NCI-H1105 treated with DMSO at 0.1 percent for 48 hours (cell line): ENCODE results near the gene CDK3.

Experiments
- DNase-seq: peaks from one replicate; lab custom pipeline; 2025; lab: John Stamatoyannopoulos, UW

Gene CDK3

GRCh38 chr17:76014100-76014924 is 13.7 kb downstream of the CDK3 start:
- DNase-seq, result peak; percentile 74

DNA sequence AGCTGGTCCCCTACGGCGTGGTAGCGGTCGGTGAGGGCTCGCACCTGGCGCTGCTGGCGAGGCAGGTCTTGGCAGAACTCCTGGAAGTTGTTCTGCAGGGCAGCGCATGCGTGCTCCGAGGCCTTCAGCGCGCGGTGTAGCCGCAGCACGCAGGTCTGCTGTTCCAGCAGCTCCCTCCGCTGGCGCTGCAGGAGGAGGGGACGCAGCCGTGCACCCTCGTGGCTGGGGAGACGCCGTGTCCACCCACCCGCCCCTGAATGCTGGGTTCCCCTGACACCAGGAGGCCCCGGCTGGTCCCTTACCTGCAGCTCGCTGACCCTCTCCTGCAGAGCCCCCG is 14.2 kb downstream of the CDK3 start:
- peak; percentile 78 for DNase-seq

GRCh38 chr17:76017481-76018339 is 17.1 kb downstream of the CDK3 start:
- no peak for DNase-seq

- no peak for DNase-seq
Observed at GRCh38 chr17:76018340-76018680, 17.7 kb downstream of the CDK3 start.

- no peak for DNase-seq
Observed at GRCh38 chr17:76018801-76019200, 18.1 kb downstream of the CDK3 start.

DNA sequence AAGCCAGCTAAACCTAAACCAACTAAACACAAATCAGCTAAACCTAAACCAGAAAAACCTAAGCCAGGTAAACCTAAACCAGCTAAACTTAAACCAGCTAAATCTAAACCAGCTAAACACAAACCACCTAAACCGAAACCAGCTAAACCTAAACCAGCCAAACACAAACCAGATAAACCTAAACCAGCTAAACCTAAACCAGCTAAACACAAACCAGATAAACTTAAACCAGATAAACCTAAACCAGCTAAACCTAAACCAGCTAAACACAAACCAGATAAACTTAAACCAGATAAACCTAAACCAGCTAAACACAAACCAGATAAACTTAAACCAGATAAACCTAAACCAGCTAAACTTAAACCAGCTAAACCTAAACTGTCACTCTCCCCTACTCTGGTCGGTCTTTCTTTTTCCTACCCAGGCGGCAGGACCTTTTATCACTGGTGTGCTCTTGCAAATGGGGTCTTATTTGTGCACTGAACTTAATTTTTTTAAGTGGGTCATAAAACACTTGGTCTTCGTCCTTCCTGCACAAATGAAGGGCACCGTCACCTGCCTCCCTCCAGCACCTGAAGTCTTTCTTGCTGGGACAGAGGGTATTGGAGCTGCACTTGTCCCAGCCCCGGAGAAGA is 19.3 kb downstream of the CDK3 start:
- DNase-seq, result no peak

GRCh38 chr17:76022285-76022684 is 21.6 kb downstream of the CDK3 start:
- DNase-seq, result no peak

GRCh38 chr17:76022973-76023899 is 22.6 kb downstream of the CDK3 start:
- DNase-seq, result no peak

DNA sequence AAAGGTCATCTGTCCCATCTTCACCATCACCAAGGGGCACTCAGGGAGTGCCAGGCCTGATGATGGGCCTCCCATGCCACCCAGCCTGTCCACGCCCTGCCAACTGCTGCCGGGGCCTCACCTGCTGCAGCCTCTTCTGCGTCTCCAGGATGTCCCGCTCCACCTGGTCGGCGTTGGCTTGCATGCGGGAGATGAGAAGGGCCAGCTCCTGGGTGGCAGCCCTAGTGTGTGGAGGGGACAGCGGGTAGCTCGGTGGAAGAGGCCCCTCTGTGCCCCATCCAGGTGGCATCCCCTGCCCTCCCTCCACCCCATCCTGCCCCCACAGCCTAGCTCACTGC is 23.2 kb downstream of the CDK3 start:
- DNase-seq, result no peak

GRCh38 chr17:76024353-76024752 is 23.7 kb downstream of the CDK3 start:
- DNase-seq, result no peak

- no peak for DNase-seq
Observed at GRCh38 chr17:76025294-76025693, 24.6 kb downstream of the CDK3 start.

GRCh38 chr17:76026714-76027158 is 26.1 kb downstream of the CDK3 start:
- no peak for DNase-seq

- no peak for DNase-seq
Observed at GRCh38 chr17:76027159-76027839, 26.6 kb downstream of the CDK3 start, which contains the start of gene EVPL. Gene EVPL, minus strand, starts transcription at chr17:76027306. Its CDS starts 108 bp downstream, at chr17:76027198.

DNA sequence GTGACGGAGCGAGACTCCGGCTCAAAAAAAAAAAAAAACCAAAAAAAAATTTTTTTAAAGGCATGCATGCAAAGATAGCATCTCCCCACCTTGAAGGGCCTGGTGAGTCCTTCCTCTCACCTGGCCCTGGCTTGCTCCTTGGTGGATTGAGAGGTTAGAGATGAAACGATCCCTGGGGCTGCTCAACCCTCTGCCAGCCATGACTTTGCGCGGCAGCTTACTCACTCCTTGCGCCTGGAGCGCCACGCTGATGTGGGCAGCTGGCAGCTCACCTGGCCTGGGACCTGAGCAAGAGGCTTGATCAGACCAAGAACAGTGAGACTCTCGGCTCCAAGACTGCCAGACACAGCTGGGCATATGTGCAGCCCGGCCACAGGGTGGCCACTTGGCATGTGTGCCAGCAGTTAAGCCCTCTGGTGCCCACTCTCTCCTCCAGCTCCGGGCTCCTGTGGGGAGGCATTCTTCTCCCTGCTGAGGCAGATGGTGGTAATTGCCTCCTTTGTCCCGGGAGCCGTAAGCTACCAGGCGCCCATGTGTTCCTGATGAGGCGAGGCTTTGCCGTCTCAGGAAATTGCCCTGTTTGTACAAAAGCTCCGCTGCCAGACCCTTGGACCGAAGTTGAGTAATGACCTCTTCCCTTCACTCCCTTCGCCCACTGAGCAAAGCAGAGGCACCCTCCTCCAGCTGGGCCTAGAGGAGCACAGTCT is 31.6 kb downstream of the CDK3 start:
- DNase-seq, result no peak

GRCh38 chr17:76032780-76033108 is 32.1 kb downstream of the CDK3 start:
- DNase-seq, result no peak

- no peak for DNase-seq
Observed at GRCh38 chr17:76033139-76033538, 32.5 kb downstream of the CDK3 start.

DNA sequence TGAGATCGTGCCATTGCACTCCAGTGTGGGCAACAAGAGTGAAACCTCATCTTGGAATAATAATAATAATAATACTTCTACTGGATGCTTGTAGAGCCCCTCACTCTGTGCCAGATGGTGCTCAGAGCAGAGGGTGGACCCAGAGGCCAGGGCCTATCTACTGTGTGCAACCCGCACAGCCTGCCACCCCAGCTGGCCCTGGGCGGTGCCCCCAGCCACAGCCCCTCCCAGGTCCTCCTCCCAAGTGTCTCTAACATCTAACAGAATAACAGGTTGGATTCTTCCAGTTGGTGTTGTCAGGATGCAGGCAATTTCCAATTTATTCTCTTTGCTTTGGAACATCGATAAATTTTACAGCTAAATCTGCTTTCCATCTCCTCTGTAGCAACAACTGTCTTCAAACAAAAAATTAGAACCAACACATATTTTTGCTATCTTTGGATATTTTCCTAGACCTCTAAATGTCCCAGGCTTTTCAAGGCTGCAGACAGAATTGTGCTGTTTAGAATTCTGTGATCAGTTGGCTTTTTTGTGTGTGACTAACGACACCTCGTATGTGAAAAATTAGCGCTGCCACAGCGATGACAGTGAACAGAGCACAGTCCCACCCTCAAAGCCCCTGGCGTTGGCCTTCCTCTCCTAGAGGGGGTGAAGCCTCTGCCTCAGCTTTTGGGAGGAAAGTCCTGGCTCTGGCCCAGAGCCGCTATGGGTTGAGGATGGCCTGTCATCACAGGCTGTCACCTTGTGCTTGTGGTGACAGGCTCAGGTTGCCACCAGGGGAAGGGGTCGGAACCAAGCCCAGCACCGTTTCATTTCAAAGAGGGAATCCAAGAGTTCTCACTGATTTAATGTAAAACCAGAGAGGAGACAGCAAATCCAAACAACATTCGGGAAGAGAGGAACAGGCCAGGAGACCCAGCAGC is 34.0 kb downstream of the CDK3 start:
- no peak for DNase-seq

GRCh38 chr17:76036497-76037261 is 36.0 kb downstream of the CDK3 start:
- no peak for DNase-seq

- no peak for DNase-seq
Observed at GRCh38 chr17:76038050-76038449, 37.4 kb downstream of the CDK3 start.
